GM19395 (cell line): ENCODE measurements around the gene TP63.
A peak's percentile ranks its signal among the peaks of the same experiment; 100 is the strongest.

Experiments used
- ATAC-seq: cut with Tn5 transposase; IDR thresholded peaks from one replicate; pipeline ENCODE4 v1.9.1; 2021; ENCODE audit warnings: mild to moderate bottlenecking, moderate library complexity; ENCODE audit not compliant: unreplicated experiment

Gene TP63

GRCh38 chr3:189806171-189806951 is 175.2 kb downstream of the TP63 start:
- ATAC-seq: no peak

GRCh38 chr3:189808246-189809007 is 177.2 kb downstream of the TP63 start:
- ATAC-seq: no peak

DNA sequence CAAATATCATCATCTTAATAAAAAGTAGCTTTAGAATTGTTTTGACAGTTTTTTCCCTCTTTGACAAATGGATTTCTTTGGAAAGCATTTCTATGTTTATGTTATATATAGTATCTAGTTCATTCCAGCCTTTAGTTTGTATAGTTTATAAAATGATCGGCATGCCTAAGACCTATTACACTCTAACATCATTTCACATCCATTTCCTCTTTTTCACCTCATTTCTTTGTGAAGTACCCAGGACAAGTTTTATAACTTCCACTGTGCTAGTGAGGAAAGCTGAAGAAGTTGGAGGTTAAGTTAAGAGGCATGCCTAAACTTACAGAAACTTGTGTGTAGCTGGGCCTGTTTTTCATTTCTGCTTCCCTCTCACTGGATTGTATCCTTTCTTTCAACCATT is 178.4 kb downstream of the TP63 start:
- no peak for ATAC-seq

DNA sequence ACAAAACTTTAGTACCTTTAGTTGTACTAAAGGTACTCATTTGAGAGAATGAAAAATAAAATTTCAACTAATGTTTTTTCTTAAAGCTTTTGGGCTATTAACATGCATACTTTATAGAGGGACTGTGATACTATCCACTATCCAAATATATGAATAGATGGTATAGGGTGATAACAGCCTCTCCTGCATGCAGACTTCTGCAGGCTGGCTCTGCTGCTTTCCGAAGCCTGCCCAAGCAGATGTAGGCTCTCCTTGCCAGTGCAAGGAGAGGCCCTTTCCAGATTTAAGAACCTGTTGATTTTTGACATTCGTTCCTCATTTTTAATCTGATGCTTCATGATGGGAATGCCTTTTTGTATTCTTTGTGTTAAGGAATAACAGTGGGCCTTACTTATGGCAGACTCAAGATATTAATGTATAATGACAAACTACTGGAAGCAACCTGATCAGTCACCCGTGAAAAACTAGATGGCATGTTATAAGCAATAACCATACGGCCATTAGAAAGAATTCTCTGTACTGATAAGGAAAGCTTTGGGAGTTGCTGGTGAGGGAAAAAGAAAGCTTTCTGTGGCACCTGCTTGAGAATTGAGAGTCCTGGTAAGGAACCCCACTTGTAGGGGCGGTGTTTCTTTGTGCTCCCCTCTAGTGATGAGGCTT is 181.7 kb downstream of the TP63 start:
- ATAC-seq: no peak

- no peak for ATAC-seq
These were observed 182.6 kb downstream of the TP63 start for GRCh38 chr3:189813647-189814240.

DNA sequence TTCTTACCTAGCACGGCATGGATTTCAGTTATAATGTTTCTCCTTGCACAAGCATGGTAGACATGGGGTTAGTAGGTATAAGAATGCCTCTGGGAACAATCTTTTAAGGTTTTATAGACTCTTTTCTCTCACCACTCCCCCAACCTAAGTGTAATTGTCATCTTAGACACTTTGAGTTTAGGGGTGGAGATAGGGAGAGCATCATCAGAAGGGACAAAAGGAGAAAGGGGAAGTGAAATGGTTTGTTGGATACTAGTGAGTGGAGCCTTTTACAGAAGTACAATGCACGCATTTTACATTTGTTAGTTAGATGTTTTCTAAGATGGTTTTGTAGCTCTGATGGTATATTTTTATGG is 189.2 kb downstream of the TP63 start:
- peak; percentile 90 for ATAC-seq

GRCh38 chr3:189821262-189821661 is 190.1 kb downstream of the TP63 start:
- no peak for ATAC-seq

- ATAC-seq: no peak
These were observed 191.5 kb downstream of the TP63 start for GRCh38 chr3:189822726-189823125.

DNA sequence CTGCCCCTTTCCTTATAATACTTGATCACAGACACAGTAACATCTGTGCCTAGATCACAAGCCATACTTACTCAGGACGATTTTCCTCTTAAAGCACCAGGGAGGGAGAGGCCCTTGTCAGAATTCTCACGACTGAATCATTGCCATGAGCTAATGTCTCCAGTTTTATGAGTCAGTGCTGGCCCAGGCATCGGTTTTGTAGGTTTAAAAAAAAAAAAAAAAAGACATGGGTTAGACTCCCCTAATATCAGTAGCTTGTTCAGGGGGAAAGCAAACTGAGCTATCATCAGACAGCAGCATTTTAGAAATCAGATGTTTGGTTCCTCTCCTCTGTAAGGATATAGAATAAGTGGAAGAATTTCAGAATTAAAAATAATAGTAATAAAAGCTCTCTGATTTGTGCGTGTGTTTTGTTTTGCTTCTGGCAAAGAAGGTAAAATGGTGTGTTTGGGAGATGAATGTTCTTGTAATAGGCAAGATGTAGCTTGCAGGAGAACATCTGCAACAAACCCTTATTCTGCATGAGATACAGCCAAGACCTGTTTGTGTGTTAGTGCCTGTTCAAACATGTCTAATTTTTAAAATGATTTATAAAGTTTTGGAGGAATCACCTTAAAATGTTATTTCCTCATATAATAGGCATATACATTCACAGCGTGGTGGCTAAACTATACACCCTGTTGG is 193.6 kb downstream of the TP63 start:
- no peak for ATAC-seq

DNA sequence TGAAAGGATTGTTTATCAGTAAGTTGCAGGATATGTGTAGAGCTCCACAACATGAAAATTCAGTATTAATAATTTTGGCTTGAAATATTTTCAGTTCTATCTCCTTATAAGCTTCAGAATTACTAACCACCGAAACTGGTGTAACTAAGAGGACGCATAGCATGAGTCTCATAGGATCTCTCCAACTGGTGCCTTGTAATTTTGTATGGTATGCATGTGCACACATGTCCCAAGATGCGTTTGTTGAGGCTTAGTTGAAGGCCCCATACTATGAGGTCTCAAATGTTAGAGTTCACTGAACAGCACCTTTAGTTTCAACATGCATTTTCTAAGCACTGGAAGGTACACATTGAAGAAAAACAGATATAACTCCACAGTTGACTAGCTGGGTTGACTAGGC is 195.4 kb downstream of the TP63 start:
- ATAC-seq: no peak

- ATAC-seq: no peak
These were observed 195.9 kb downstream of the TP63 start for GRCh38 chr3:189827108-189827507.

DNA sequence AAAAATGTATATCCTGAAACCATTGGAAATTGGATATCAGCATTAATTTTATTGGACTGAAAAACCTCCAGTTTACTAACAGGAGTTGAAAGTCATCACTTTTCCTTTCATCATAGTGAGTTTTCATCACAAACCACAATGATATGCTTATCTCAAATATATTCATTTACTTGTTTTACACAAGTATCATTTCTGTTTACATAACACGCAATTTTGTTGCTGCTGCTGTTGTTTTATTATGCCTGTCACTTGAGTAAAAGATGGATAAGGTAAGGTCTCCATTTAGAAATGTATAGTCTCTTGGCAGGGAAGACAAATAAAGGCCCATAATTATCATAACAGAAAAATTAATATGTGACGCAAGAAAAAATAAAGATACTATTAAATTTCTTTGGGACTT is 199.2 kb downstream of the TP63 start:
- no peak for ATAC-seq

GRCh38 chr3:189833266-189833665 is 202.1 kb downstream of the TP63 start:
- ATAC-seq: no peak

DNA sequence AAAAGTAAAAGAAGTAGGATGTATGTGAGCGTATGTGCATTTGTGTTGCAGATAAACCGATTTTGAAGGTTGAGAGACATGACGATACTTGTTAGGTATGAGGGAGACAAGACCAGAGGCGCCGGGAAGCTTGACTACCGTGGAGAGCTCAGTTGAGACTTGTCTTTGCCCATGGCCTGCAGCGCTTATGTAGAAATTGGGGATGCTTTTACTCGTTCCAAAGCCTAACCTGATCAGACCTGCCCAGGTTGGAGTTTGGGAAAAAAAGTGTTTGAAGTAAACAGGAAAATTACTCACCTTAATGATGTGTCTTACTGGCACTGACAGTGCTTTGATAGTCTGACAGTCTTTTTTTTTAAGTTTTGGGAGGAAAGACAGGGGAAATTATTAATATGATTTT is 202.8 kb downstream of the TP63 start:
- ATAC-seq: no peak

DNA sequence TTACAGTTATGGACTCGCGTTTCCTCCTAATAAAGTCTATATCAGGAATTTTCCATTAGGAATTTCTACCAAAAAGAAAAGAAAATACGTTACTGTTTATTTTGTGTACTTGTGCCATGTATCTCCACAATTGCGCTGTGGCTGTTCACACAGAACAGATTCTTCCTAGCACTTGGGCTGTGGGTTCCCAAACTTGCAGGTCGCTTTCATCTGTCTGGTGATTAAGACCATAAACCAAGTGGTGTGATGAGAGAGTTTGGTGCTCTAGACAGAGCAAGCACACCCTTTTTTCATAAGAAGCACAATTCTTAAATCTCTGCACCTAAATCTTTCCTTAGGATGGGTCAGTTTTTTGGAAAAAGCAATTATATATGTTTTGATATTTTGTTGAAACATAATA is 203.3 kb downstream of the TP63 start:
- ATAC-seq: no peak

- ATAC-seq: no peak
These were observed 205.6 kb downstream of the TP63 start for GRCh38 chr3:189836795-189837194.

GRCh38 chr3:189838291-189838690 is 207.1 kb downstream of the TP63 start:
- ATAC-seq: no peak

- ATAC-seq: no peak
These were observed 208.4 kb downstream of the TP63 start for GRCh38 chr3:189839576-189839975.

- ATAC-seq: peak; percentile 75
These were observed 210.4 kb downstream of the TP63 start for GRCh38 chr3:189841473-189842205.
